AG04449 (cell line): ENCODE measurements around the gene AHI1.

Source experiments
- CTCF ChIA-PET: fragments of 350-600 bp; formaldehyde crosslinking; extraction: SDS; loops from one replicate; lab custom pipeline; 2021; ENCODE audit warnings: antibody characterized with exemption; lab: Yijun Ruan, JAX
- POLR2A ChIA-PET: fragments of 400-600, 350-600 bp; formaldehyde crosslinking; extraction: SDS; loops from one replicate; lab custom pipeline; 2020; ENCODE audit warnings: antibody characterized with exemption, inconsistent platforms; lab: Yijun Ruan, JAX
- DNase-seq: peaks from one replicate; pipeline ENCODE4 v3.0.0-alpha.2; 2010; ENCODE audit warnings: low read depth, low spot score
- H3K4me3 ChIP-seq: 2 replicates; pipeline ENCODE4 v1.5.1; 2011; ENCODE audit warnings: low read depth, mild to moderate bottlenecking, control low read depth, low read length
- TF ChIP-seq, protein P1 (sequence below): IDR thresholded peaks from one replicate; pipeline ENCODE4 v1.5.1; 2011; ENCODE audit warnings: mild to moderate bottlenecking, moderate library complexity, low read length, control low read depth, inconsistent platforms; ENCODE audit not compliant: insufficient read depth; ENCODE audit errors: missing control alignments

Gene AHI1

GRCh38 chr6:135517527-135517926 lies 20.0 kb upstream of the AHI1 start:
- no peak overlapping the region for H3K4me3 ChIP-seq
- CTCF ChIA-PET, result interaction anchor here (1.8 to 2.8 kb wide), 2 partner anchors 11 to 709 kb away, joined by 6 to 21 read pairs; no protein-coding TSS in a partner anchor
- TF ChIP-seq, protein P1, sequence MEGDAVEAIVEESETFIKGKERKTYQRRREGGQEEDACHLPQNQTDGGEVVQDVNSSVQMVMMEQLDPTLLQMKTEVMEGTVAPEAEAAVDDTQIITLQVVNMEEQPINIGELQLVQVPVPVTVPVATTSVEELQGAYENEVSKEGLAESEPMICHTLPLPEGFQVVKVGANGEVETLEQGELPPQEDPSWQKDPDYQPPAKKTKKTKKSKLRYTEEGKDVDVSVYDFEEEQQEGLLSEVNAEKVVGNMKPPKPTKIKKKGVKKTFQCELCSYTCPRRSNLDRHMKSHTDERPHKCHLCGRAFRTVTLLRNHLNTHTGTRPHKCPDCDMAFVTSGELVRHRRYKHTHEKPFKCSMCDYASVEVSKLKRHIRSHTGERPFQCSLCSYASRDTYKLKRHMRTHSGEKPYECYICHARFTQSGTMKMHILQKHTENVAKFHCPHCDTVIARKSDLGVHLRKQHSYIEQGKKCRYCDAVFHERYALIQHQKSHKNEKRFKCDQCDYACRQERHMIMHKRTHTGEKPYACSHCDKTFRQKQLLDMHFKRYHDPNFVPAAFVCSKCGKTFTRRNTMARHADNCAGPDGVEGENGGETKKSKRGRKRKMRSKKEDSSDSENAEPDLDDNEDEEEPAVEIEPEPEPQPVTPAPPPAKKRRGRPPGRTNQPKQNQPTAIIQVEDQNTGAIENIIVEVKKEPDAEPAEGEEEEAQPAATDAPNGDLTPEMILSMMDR, result no peak
- no peak for DNase-seq
- POLR2A ChIA-PET, result no interaction called here

DNA sequence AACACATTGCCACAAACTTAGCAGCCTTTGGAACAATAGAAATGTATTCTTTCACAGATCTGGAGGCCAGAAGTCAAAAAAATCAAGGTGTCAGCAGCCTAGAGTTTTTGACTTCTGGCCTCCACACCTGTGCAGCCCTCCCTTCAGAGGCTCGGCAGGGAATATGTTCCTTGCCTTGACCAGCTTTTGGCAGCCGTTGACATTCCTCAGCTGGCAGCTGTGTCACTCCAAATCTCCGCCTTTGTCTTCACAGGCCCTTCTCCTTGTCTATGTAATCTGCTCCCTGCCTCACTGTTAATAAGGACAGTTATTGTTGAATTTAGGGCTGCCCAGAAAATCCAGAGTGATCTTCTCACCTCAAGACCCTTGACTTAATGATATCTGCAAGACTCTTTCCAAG lies 17.2 kb upstream of the AHI1 start:
- POLR2A ChIA-PET, result no interaction called here
- CTCF ChIA-PET, result interaction anchor here (1.0 to 1.6 kb wide), 2 partner anchors 8 to 712 kb away, joined by 3 read pairs; no protein-coding TSS in a partner anchor
- TF ChIP-seq, protein P1, result no peak
- DNase-seq, result no peak
- no peak overlapping the region for H3K4me3 ChIP-seq

GRCh38 chr6:135506270-135506997 lies 8.9 kb upstream of the AHI1 start:
- DNase-seq, result no peak
- CTCF ChIA-PET, result interaction anchor here (0.6 to 4.3 kb wide), 27 partner anchors 8 to 832 kb away, joined by 3 to 57 read pairs (median 4); partner anchors contain the start of gene AHI1
- TF ChIP-seq, protein P1, result peak; percentile 53
- no peak overlapping the region for H3K4me3 ChIP-seq
- POLR2A ChIA-PET, result no interaction called here

DNA sequence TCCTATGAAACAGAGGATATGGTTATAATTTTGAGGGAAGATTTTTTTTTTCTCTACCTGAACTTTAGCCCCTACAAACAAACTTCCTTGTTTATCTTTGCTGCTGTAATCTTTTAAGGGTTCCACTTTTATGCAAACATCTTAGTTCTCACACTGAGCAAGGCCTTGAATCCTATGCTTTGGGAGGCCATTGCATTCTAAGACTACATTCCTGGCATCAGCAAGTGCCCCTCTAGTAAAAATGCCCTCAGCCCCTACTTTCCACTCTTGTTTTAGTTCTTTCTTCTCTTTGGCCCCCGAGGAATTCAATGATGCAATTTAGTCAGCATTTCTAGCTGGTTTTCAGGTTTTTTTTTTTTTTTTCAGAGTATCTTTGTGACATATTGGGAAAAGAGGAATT lies 8.1 kb upstream of the AHI1 start:
- H3K4me3 ChIP-seq, result no peak overlapping the region
- ChIA-PET CTCF (interaction anchor here (0.6 to 4.3 kb wide), 23 partner anchors 8 to 833 kb away, joined by 3 to 57 read pairs (median 4); partner anchors contain the start of gene AHI1), POLR2A (no interaction called here)
- no peak for DNase-seq
- TF ChIP-seq, protein P1, result no peak

- POLR2A ChIA-PET, result no interaction called here
- DNase-seq, result no peak
- TF ChIP-seq, protein P1, result no peak
- CTCF ChIA-PET, result interaction anchor here (0.6 to 4.3 kb wide), 12 partner anchors 11 to 813 kb away, joined by 3 to 57 read pairs (median 8); no protein-coding TSS in a partner anchor
- H3K4me3 ChIP-seq, result no peak overlapping the region
These were observed 7.7 kb upstream of the AHI1 start for GRCh38 chr6:135505222-135505621.

DNA sequence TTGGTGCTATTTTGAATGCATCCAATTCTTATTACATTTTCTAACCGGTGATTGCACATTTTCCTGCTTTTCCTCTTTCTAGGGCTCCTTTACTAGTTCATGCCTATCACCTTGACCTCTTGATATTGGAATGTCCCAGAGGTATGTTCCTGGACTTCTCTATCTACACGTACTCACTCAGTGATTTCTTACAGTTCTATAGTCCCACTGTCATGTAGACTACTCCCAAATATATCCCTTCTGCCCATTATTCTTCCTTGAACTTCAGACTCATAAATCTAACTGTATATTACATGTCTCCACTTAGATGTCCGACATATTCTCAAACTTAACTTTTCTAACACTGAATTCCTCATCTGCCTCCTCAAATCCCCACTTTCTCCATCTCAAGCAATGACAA lies 7.2 kb upstream of the AHI1 start:
- no peak overlapping the region for H3K4me3 ChIP-seq
- DNase-seq, result no peak
- ChIA-PET POLR2A (no interaction called here), CTCF (interaction anchor here (1.6 to 4.3 kb wide), 4 partner anchors 16 to 814 kb away, joined by 3 to 57 read pairs (median 20); no protein-coding TSS in a partner anchor)
- TF ChIP-seq, protein P1, result no peak
